ENCODE data around the gene TSPAN6.

Gene TSPAN6

DNA sequence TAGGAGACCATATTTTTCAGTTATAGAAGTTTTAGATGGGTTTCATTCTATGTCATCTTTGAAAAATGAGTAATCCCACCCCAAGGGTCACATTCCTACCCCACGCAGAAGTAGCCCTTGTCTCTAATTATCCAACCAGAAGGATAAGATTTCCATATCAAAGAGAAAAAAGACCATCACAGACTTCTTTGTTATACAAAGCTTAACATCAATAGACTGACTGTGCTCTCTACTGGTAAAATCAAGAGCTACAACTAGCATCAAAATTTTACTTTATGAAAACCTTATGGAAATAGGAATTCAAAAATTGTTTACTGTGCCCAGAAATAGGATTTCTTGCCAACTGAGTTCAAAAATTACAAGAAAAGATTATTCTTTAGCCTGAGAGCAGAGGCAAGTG is 27.0 kb downstream of the TSPAN6 start:
- no peak for DNase-seq (ENCODE audit: low spot score)
- TF ChIP-seq, protein P1, sequence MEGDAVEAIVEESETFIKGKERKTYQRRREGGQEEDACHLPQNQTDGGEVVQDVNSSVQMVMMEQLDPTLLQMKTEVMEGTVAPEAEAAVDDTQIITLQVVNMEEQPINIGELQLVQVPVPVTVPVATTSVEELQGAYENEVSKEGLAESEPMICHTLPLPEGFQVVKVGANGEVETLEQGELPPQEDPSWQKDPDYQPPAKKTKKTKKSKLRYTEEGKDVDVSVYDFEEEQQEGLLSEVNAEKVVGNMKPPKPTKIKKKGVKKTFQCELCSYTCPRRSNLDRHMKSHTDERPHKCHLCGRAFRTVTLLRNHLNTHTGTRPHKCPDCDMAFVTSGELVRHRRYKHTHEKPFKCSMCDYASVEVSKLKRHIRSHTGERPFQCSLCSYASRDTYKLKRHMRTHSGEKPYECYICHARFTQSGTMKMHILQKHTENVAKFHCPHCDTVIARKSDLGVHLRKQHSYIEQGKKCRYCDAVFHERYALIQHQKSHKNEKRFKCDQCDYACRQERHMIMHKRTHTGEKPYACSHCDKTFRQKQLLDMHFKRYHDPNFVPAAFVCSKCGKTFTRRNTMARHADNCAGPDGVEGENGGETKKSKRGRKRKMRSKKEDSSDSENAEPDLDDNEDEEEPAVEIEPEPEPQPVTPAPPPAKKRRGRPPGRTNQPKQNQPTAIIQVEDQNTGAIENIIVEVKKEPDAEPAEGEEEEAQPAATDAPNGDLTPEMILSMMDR (IDR thresholded peaks at IDR 0.05): no peak
- Histone ChIP-seq H3K4me3 (no peak overlapping the region), H3K27ac (no peak overlapping the region)

DNA sequence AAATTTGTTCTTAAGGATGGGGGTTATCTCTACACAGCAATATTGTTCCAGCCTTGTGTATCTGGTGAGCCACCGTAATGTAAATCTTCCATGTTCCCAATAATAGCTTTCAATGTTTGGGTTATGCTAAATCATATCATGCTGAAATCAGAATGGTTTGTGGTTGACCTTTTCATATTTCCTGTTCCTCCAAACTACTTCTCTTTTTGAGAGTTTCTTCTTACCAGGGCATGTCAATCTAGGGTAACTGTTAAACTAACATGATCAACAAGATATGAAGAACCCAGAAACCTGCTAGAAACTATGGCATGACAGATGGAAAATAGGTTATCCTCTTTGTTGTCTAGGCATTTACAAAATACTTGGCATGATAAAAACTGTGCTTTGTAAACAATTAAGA is 29.9 kb downstream of the TSPAN6 start:
- no peak overlapping the region for H3K27ac ChIP-seq
- TF ChIP-seq, protein P1 (IDR thresholded peaks at IDR 0.05): no peak
- no peak overlapping the region for H3K4me3 ChIP-seq
- no peak for DNase-seq (ENCODE audit: low spot score)

DNA sequence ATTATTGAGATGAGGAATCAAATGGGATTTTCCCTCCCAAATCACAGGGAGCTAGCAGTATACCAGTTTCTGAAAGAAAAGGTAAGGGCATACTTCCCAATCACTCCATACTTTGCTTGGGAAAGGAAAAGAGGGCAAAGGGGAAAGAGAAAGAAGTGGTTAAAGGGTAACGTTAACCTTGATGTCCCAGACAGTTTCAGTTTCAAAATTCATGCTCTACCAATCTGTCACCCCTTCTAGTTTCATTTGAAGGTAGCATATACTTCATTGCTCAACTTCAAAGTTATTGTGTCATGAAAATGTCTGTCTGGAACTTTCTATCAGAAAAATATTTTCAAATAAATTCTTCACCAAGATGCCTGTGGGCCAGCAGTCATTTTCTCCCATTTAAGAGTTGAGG is 35.8 kb downstream of the TSPAN6 start:
- no peak for DNase-seq (ENCODE audit: low spot score)
- TF ChIP-seq, protein P1 (IDR thresholded peaks at IDR 0.05): no peak
- H3K27ac ChIP-seq: no peak overlapping the region
- no peak overlapping the region for H3K4me3 ChIP-seq

DNA sequence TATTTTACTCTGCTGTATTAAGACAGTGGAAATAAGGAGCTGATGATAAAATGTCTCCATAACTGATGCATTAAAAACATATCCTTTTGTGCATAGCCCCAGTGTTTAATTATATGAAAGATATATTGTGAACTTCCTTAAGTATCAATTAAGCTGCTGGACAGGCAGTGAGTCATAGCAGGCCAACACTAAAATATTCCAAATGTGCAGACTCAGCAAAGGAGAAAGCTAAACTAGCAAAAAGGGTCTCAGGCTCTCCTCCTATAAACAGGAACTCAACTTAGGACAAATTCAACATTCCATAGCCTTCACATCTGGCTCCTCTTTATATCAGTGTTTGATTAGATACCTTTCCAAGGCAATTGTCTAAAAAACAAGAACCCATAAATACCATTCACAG is 36.3 kb downstream of the TSPAN6 start:
- TF ChIP-seq, protein P1 (IDR thresholded peaks at IDR 0.05): no peak
- no peak for DNase-seq (ENCODE audit: low spot score)
- Histone ChIP-seq H3K27ac (no peak overlapping the region), H3K4me3 (no peak overlapping the region)

DNA sequence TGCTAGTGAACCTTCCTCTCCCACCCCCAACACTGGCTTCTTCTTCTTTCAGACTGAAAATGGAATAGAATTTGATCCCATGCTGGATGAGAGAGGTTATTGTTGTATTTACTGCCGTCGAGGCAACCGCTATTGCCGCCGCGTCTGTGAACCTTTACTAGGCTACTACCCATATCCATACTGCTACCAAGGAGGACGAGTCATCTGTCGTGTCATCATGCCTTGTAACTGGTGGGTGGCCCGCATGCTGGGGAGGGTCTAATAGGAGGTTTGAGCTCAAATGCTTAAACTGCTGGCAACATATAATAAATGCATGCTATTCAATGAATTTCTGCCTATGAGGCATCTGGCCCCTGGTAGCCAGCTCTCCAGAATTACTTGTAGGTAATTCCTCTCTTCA is 37.1 kb downstream of the TSPAN6 start:
- Histone ChIP-seq H3K4me3 (no peak overlapping the region), H3K27ac (no peak overlapping the region)
- DNase-seq (ENCODE audit: low spot score): no peak
- TF ChIP-seq, protein P1 (IDR thresholded peaks at IDR 0.05): no peak

DNA sequence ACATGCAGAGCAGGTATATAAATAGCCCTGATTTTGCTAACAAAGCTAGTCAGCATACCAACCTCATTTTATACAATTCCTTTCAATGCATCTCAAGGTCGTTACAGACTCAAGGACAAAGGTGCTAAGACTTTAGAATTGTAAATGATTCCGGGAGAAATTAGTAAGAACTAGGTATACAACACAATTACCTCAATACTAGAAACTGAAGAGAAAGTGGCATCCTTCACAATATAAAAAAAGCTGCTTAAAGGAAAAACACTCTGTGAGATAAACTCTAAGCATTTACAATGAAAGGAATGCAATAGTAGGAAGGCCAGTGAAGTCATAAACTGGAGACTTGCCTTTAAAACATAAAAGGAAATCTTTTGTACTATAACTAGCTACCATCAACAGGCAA is 40.0 kb downstream of the TSPAN6 start:
- no peak for DNase-seq (ENCODE audit: low spot score)
- Histone ChIP-seq H3K27ac (no peak overlapping the region), H3K4me3 (no peak overlapping the region)
- TF ChIP-seq, protein P1 (IDR thresholded peaks at IDR 0.05): no peak

DNA sequence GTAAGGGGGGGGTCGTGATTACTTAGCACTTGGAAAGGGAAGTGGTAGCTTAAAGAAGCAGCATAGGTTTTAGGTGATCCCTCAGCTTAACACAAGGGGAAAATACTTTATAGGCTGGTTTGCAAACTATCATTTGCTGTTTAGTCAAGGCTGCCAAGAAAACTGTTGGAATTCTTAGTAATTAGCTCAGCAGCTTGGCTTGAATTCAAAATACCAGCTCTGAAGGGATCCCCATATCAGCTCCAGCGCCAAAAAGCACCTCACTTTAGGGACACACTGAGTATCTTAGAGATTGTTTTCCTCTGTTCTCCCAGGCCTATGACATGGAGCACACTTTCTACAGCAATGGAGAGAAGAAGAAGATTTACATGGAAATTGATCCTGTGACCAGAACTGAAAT is 43.0 kb downstream of the TSPAN6 start:
- no peak overlapping the region for H3K4me3 ChIP-seq
- H3K27ac ChIP-seq: no peak overlapping the region
- no peak for DNase-seq (ENCODE audit: low spot score)
- TF ChIP-seq, protein P1 (IDR thresholded peaks at IDR 0.05): no peak

All from coronary artery (tissue), 2 donors.